C4-2B (cell line): ENCODE results near the gene FOLR2.

Experiments
- H3K27ac ChIP-seq: fragments of 450-650 bp; 2 replicates; pipeline ENCODE4 v1.5.1; 2017
- CTCF ChIP-seq: fragments of 450-650 bp; conservative IDR thresholded peaks from 2 replicates; pipeline ENCODE4 v1.5.1; 2017; ENCODE audit warnings: mild to moderate bottlenecking
- ZFX ChIP-seq: fragments of 450-650 bp; IDR thresholded peaks from 2 replicates; pipeline ENCODE4 v1.6.1; 2017

Gene FOLR2

GRCh38 chr11:72243173-72244059 lies 26.8 kb downstream of the FOLR2 start:
- no peak overlapping the region for H3K27ac ChIP-seq

DNA sequence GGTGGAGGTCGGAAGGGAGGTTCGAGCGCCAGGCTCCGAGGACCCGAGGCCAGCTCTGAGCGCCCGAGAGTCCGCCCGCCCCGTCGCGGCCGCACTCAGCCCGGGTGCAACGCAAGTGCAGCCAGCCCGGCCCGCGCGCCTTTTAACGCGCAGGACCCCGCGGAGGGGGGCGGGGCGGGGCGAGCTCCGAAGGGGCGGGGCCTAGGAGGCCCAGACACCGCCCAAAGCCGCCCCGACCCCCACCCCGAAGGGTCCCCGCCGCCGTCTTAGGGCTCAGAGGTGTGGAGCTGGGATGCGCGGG lies 27.4 kb downstream of the FOLR2 start, which contains the start of gene PHOX2A:
Gene PHOX2A (minus strand): TSS at position 117 of the 301 bp plus-strand sequence. CDS start 172 bp downstream, outside the sequence.
- TF ChIP-seq ZFX, result no peak
- no peak for TF ChIP-seq CTCF
- H3K27ac ChIP-seq, result no peak within 1 kb of the TSS

More at GRCh38 chr11:72243173-72244059, 26.8 kb downstream of the FOLR2 start:
- TF ChIP-seq ZFX, result no peak

- no peak overlapping the region for H3K27ac ChIP-seq
Measured at GRCh38 chr11:72244361-72245262, 28.0 kb downstream of the FOLR2 start.

GRCh38 chr11:72245263-72245816 lies 28.7 kb downstream of the FOLR2 start:
- no peak for TF ChIP-seq ZFX
- no peak for TF ChIP-seq CTCF
- no peak overlapping the region for H3K27ac ChIP-seq

More at GRCh38 chr11:72244361-72245262, 28.0 kb downstream of the FOLR2 start:
- TF ChIP-seq CTCF (no peak), ZFX (no peak)

- TF ChIP-seq ZFX (no peak), CTCF (no peak)
- peak overlapping the region; percentile 20; the same call in 1 of the 2 replicates for H3K27ac ChIP-seq
Measured at GRCh38 chr11:72247584-72247983, 31.0 kb downstream of the FOLR2 start.

DNA sequence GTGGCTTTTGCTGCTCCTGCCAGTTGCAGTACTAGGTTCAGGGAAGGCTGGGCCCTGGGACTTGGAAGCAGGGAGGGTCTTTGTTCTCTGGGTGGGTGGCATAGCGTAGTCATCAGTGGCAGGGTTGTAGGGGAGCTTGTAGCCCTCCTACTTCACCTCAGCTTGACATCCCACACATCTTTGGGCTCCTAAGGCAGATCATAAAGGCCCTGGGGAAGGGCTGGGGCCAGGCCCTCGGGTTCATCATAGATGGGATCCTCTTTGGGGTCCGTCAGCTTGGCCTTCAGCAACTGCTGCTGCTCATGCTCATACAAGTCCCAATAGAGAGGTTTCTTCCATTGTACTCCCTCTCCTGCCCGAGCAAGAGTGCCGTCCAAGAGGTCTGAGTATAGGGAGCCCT lies 33.4 kb downstream of the FOLR2 start:
- no peak for TF ChIP-seq CTCF
- TF ChIP-seq ZFX, result no peak
- no peak overlapping the region for H3K27ac ChIP-seq

GRCh38 chr11:72250661-72251464 lies 34.3 kb downstream of the FOLR2 start:
- TF ChIP-seq ZFX, result no peak
- TF ChIP-seq CTCF, result no peak
- no peak overlapping the region for H3K27ac ChIP-seq
